Breast epithelium (tissue), 3 donors: ENCODE results near the gene MGAT5B.

Source experiments
- CTCF ChIP-seq, 3 donors: fragments of 450-650 bp; IDR thresholded peaks; one replicate each; pipeline ENCODE4 v1.5.1; 2016 to 2017; ENCODE audit warnings: antibody characterized with exemption in 3 of 3, mild to moderate bottlenecking in 3 of 3, moderate library complexity in 3 of 3
- POLR2A ChIP-seq: fragments of 450-650 bp; IDR thresholded peaks from one replicate; pipeline ENCODE4 v1.6.1; 2016; ENCODE audit warnings: antibody characterized with exemption, mild to moderate bottlenecking, moderate library complexity
- POLR2AphosphoS5 ChIP-seq, 3 donors: sonication (generic); formaldehyde crosslinking; IDR thresholded peaks; one replicate each; pipeline ENCODE4 v1.6.1; 2017; ENCODE audit warnings: antibody characterized with exemption in 3 of 3

GRCh38 chr17:76940738-76941350 lies 72.6 kb downstream of the MGAT5B start:
- TF ChIP-seq CTCF (IDR thresholded peaks at IDR 0.05) (no peak), POLR2A (no peak), POLR2AphosphoS5 (IDR thresholded peaks at IDR 0.05) (no peak)
